Effector memory CD4-positive, alpha-beta T cell (primary cell): ENCODE results near the gene NID2.

ENCODE experiments used
- DNase-seq, 3 donors: peaks; one replicate each; pipeline ENCODE4 v3.0.0-alpha.2; 2020
- H3K27ac ChIP-seq: 2 replicates; pipeline ENCODE4 v1.7.0; 2013; ENCODE audit warnings: mild to moderate bottlenecking, low read length, moderate library complexity; ENCODE audit not compliant: insufficient read depth, poor library complexity, severe bottlenecking
- H3K27me3 ChIP-seq: replicated peaks from 2 replicates; pipeline ENCODE4 v1.7.0; 2013; ENCODE audit warnings: mild to moderate bottlenecking, low read length; ENCODE audit not compliant: insufficient read depth, control insufficient read depth, poor library complexity, severe bottlenecking
- H3K36me3 ChIP-seq: 2 replicates; pipeline ENCODE4 v1.7.0; 2013; ENCODE audit warnings: mild to moderate bottlenecking, low read length, moderate library complexity; ENCODE audit not compliant: control insufficient read depth, insufficient read depth
- H3K4me1 ChIP-seq: 2 replicates; pipeline ENCODE4 v1.7.0; 2013; ENCODE audit warnings: low read length, mild to moderate bottlenecking; ENCODE audit not compliant: control insufficient read depth, insufficient read depth, poor library complexity, severe bottlenecking
- H3K4me3 ChIP-seq: 2 replicates; pipeline ENCODE4 v1.7.0; 2013; ENCODE audit warnings: low read length, low read depth, mild to moderate bottlenecking; ENCODE audit not compliant: insufficient read depth, poor library complexity, severe bottlenecking
- H3K9me3 ChIP-seq: 2 replicates; pipeline ENCODE4 v1.7.0; 2013; ENCODE audit warnings: mild to moderate bottlenecking, low read length, moderate library complexity; ENCODE audit not compliant: control insufficient read depth
- total RNA-seq, 3 donors: gene quantifications; one replicate each; lab custom pipeline; 2026; lab: John Stamatoyannopoulos, UW

Gene NID2
- 0.35 to 0.87 (median 0.58) reads per million in 3 donors for total RNA-seq

DNA sequence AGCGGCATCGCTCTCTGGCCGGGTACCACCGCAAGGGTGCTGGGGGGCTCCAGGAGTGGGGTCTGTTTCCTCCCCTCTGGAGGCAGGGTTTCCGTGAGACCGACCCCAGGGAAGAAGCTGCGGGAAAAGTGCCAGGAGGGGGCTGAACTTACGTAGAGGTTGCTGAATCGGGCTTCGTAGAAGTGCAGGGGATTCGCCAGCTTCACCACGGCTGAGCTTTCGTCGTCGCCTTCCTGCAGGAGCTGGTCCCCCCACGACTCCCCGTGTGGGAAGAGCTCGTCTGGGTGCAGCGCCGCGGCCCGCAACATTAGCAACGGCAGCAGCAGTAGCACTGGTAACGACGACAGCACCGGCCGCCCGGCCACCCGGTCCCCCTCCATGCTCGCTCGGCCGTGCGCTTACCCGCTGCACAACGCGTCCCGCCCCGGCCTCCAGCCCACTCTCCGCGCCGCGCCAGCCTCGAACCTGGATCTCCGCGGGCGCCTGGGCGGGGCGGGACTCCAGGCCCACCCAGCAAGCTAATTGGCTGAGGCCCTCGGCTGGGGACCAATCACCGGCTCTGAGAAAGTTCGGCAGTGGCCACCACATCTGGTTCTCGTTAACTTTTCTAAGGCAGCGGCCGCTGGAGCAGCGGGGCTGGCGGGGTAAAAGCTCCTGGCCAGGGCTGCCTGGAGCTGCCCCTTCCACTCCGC is at the start of gene NID2:
TSS of gene NID2 (minus strand) at position 445 of the 692 bp plus-strand sequence. CDS start at position 380, 65 bp downstream.
- H3K9me3 ChIP-seq: no peaks in the 10 kb centered on the region
- H3K27ac ChIP-seq: no peak within 1 kb of the TSS
- H3K4me1 ChIP-seq: peaks cover 21% of the 10 kb centered on the region
- DNase-seq: peak in 2 of 3 donors; percentile 12 to 20
- H3K36me3 ChIP-seq: no peaks in the 10 kb centered on the region
- H3K4me3 ChIP-seq: peak within 1 kb of the TSS; percentile 64
- peaks cover 12% of the 10 kb centered on the region for H3K27me3 ChIP-seq

GRCh38 chr14:52117111-52117832 is 48.4 kb upstream of the NID2 start:
- Histone ChIP-seq H3K36me3 (no peaks in the 10 kb centered on the region), H3K27ac (no peak overlapping the region), H3K4me3 (no peak overlapping the region), H3K9me3 (no peaks in the 10 kb centered on the region), H3K27me3 (no peaks in the 10 kb centered on the region), H3K4me1 (no peaks in the 10 kb centered on the region)
- DNase-seq: no peak

GRCh38 chr14:52115286-52115685 is 46.4 kb upstream of the NID2 start:
- Histone ChIP-seq H3K4me3 (no peak overlapping the region), H3K27ac (no peak overlapping the region), H3K4me1 (no peaks in the 10 kb centered on the region), H3K9me3 (no peaks in the 10 kb centered on the region), H3K27me3 (no peaks in the 10 kb centered on the region), H3K36me3 (no peaks in the 10 kb centered on the region)
- DNase-seq: no peak

- H3K27ac ChIP-seq: no peak overlapping the region
- H3K4me3 ChIP-seq: no peak overlapping the region
- H3K4me1 ChIP-seq: no peaks in the 10 kb centered on the region
- DNase-seq: no peak
- H3K9me3 ChIP-seq: no peaks in the 10 kb centered on the region
- H3K27me3 ChIP-seq: no peaks in the 10 kb centered on the region
- H3K36me3 ChIP-seq: no peaks in the 10 kb centered on the region
These were observed 43.6 kb upstream of the NID2 start for GRCh38 chr14:52112336-52113018.

DNA sequence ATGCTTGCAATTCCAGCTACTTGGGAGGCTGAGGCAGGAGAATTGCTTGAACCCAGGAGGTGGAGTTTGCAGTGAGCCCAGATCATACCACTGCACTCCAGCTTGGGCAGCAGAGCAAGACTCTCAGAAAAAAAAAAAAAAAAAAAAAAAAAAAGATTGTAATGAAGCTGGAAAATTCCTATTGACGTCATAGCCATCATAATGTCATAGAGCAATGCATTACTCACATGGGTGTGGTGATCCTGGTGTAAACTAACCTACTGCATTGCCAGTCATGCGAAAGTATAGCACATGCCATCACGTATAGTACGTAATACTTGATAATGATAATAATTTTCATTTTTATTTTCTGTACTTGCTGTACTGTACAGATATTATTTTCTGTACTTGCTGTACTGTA is 42.7 kb upstream of the NID2 start:
- Histone ChIP-seq H3K4me1 (no peaks in the 10 kb centered on the region), H3K9me3 (no peaks in the 10 kb centered on the region), H3K36me3 (no peaks in the 10 kb centered on the region), H3K27me3 (no peaks in the 10 kb centered on the region), H3K27ac (no peak overlapping the region), H3K4me3 (no peak overlapping the region)
- no peak for DNase-seq

DNA sequence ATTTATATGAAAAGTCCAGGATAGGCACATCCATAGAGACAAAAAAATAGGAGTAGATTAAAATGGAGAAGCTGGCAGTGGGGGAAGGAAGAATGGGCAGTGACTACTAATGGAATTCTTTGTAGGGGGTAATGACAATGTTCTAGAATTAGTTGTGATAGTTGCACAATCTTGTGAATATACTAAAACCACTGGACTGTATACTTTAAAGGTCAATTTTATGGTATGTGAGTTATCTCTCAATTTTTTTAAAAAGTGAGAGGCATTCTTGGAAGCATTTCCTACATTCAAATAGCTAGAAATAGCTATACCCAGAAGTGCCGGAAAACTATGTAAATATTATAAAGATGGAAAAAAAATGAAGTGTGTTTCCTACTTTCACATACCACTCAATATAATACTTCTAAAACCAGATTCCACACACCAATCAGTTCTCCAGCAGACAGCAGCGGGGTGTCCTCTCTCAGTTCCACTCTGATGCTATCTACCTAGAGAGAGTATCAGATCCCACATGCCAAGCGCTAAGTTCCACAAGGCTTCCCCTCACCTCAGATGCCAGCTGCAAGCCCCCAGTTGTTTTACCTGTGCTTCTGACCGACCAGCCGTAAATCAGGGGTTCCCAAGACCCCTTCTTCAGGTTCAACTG is 41.7 kb upstream of the NID2 start:
- Histone ChIP-seq H3K4me3 (no peak overlapping the region), H3K4me1 (no peaks in the 10 kb centered on the region), H3K27me3 (no peaks in the 10 kb centered on the region), H3K36me3 (no peaks in the 10 kb centered on the region), H3K27ac (no peak overlapping the region), H3K9me3 (no peaks in the 10 kb centered on the region)
- no peak for DNase-seq

DNA sequence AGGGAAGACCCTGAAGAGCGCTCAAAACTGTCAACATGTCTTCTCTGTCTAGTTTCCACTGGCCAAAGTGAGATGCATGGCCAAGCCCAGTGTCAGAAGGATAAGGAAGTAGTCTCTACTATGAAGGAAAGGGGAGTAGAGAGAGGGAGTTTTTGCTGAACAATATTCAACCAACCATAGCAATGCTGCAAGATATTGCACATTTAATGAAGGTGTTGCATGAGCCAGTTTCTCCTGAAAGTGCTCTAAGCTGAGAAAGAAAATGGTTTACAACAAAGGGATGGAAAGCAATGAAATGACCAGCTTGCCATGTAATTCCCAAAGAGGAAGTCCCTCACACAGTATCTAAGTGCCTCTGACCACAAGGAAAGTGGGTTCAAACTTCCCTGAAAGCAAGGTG is 40.0 kb upstream of the NID2 start:
- H3K36me3 ChIP-seq: no peaks in the 10 kb centered on the region
- no peak for DNase-seq
- no peaks in the 10 kb centered on the region for H3K27me3 ChIP-seq

DNA sequence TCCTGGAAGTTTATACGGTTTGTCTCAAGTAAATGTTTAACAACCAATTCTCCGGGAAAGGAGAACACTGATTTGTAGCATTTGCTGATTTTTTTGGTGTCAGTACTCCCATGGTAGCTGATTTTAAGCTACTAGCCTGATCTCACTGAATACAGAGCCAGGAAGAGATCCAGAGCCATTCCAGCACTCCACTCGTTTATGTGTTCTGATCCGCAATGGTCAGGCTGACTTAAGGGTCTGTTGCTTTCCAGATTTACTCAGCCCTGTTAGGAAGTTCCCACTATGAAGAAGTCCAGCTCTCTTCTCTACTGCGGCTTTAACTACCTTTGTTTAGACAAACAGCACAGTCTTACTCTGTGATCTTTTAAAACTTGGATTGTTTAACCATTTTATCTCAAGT is 38.0 kb upstream of the NID2 start:
- no peaks in the 10 kb centered on the region for H3K36me3 ChIP-seq
- H3K27me3 ChIP-seq: no peaks in the 10 kb centered on the region
- DNase-seq: no peak
- H3K4me1 ChIP-seq: no peaks in the 10 kb centered on the region
- H3K4me3 ChIP-seq: no peak overlapping the region
- no peaks in the 10 kb centered on the region for H3K9me3 ChIP-seq
- H3K27ac ChIP-seq: no peak overlapping the region

More for the DNA sequence above, 40.0 kb upstream of the NID2 start:
- H3K9me3 ChIP-seq: no peaks in the 10 kb centered on the region
- H3K4me3 ChIP-seq: no peak overlapping the region
- no peaks in the 10 kb centered on the region for H3K4me1 ChIP-seq
- H3K27ac ChIP-seq: no peak overlapping the region

DNA sequence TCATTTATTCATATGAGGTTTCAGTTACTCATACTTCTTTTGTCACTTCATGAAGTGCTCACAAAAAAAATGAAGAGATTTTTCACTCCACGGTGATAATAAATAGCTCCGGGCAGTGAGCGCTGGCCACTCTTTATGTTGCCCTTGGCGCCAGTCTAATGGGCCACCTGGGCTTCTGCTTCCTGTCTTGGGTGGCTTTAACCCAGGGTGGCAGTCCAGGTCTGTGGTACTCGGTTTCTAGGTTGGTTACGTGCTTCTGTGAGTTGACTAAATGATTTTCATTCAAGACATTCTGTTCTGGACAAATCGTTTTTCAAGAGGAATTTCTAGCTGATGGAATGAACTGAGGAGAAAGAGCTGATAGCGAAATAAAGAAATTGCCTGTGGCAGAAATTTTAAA is 34.6 kb upstream of the NID2 start:
- Histone ChIP-seq H3K4me1 (no peaks in the 10 kb centered on the region), H3K9me3 (no peaks in the 10 kb centered on the region), H3K4me3 (no peak overlapping the region), H3K36me3 (no peaks in the 10 kb centered on the region), H3K27ac (no peak overlapping the region), H3K27me3 (no peaks in the 10 kb centered on the region)
- no peak for DNase-seq
